Fibroblast of skin of right biceps (primary cell): ENCODE measurements around the gene BBLN.

Experiments
- DNase-seq: peaks from one replicate; pipeline ENCODE4 v3.0.0-alpha.2; 2013

Gene BBLN

GRCh38 chr9:128145951-128146351, 14.1 kb upstream of the BBLN start:
- DNase-seq: no peak

GRCh38 chr9:128146591-128147120, 13.4 kb upstream of the BBLN start:
- no peak for DNase-seq

- no peak for DNase-seq
Measured at GRCh38 chr9:128148509-128149000, 11.5 kb upstream of the BBLN start.

- no peak for DNase-seq
Measured at GRCh38 chr9:128149001-128149701, 10.9 kb upstream of the BBLN start, which contains the start of gene LCN2. TSS of gene LCN2 (plus strand) at chr9:128149453. CDS start at chr9:128149526, 73 bp downstream.

- no peak for DNase-seq
Measured at GRCh38 chr9:128149951-128150593, 10.0 kb upstream of the BBLN start.

GRCh38 chr9:128150594-128151308, 9.3 kb upstream of the BBLN start:
- DNase-seq: no peak

GRCh38 chr9:128151309-128152132, 8.5 kb upstream of the BBLN start:
- DNase-seq: no peak

- DNase-seq: no peak
Measured at GRCh38 chr9:128152133-128153059, 7.7 kb upstream of the BBLN start.

GRCh38 chr9:128153060-128153946, 6.8 kb upstream of the BBLN start:
- no peak for DNase-seq

GRCh38 chr9:128153947-128154695, 5.9 kb upstream of the BBLN start:
- no peak for DNase-seq

GRCh38 chr9:128155736-128156500, 4.1 kb upstream of the BBLN start:
- no peak for DNase-seq

- DNase-seq: no peak
Measured at GRCh38 chr9:128159522-128159783, 612 bp upstream of the BBLN start.

- no peak for DNase-seq
Measured at GRCh38 chr9:128160603-128160987, 530 bp downstream of the BBLN start.

- DNase-seq: no peak
Measured at GRCh38 chr9:128161215-128161902, 1.3 kb downstream of the BBLN start.

GRCh38 chr9:128162215-128163026, 2.4 kb downstream of the BBLN start:
- DNase-seq: no peak

GRCh38 chr9:128163027-128163515, 3.0 kb downstream of the BBLN start:
- no peak for DNase-seq
